Small intestine (tissue), 7 donors: ENCODE data around the gene CFAP221. TPM values are rescaled to one million over a fixed set of nuclear protein-coding genes. Genes with fewer than 3 reads are reported as not detected.
"Not testable (repeated sequence)": the region's sequence is repeated elsewhere in the genome, so short reads cannot be mapped to it uniquely, and the experiment has no call there.

Source experiments
- DNase-seq, 2 donors: peaks; one replicate each; pipeline versions ENCODE4 v3.0.0 to v3.0.0-alpha.2; 2013
- FAIRE-seq: peaks from 2 replicates; lab custom pipeline; 2012; peaks lifted over from hg19 to GRCh38; lab: Jason Lieb, UNC
- H3K27ac ChIP-seq, 3 donors: one replicate each; pipeline ENCODE4 v1.5.1; 2013; ENCODE audit warnings: low read length in 2 of 3, mild to moderate bottlenecking in 2 of 3, control low read depth in 1 of 3, inconsistent platforms in 1 of 3, low read depth in 1 of 3, moderate library complexity in 1 of 3
- H3K27me3 ChIP-seq, 3 donors: one replicate each; pipeline ENCODE4 v1.6.1; 2013; ENCODE audit warnings: low read length in 3 of 3, inconsistent platforms in 1 of 3; ENCODE audit not compliant: control insufficient read depth in 3 of 3, insufficient read depth in 3 of 3
- H3K36me3 ChIP-seq, 3 donors: one replicate each; pipeline ENCODE4 v1.6.1; 2013; ENCODE audit warnings: low read length in 3 of 3, inconsistent platforms in 1 of 3, low read depth in 1 of 3, mild to moderate bottlenecking in 1 of 3, moderate library complexity in 1 of 3; ENCODE audit not compliant: control insufficient read depth in 3 of 3, insufficient read depth in 2 of 3
- H3K4me1 ChIP-seq, 3 donors: one replicate each; pipeline ENCODE4 v1.6.1; 2013; ENCODE audit warnings: low read length in 2 of 3, inconsistent platforms in 1 of 3, low read depth in 1 of 3, mild to moderate bottlenecking in 1 of 3, moderate library complexity in 1 of 3; ENCODE audit not compliant: control insufficient read depth in 3 of 3, insufficient read depth in 2 of 3
- H3K4me3 ChIP-seq, 3 donors: one replicate each; pipeline ENCODE4 v1.5.1; 2013; ENCODE audit warnings: low read length in 3 of 3, control low read depth in 1 of 3, inconsistent platforms in 1 of 3, low read depth in 1 of 3, mild to moderate bottlenecking in 1 of 3, moderate library complexity in 1 of 3
- H3K9me3 ChIP-seq, 2 donors: one replicate each; pipeline ENCODE4 v1.6.1; 2013; ENCODE audit warnings: low read depth in 1 of 2, low read length in 1 of 2; ENCODE audit not compliant: control insufficient read depth in 2 of 2, insufficient read depth in 1 of 2
- WGBS, 3 donors: extraction: QIAGEN DNeasy Blood & Tissue Kit; methylation state at CpG; one replicate each; pipeline ENCODE4 v1.1.7; 2013; 5-methylcytosine and 5-hydroxymethylcytosine counted together
- polyA plus RNA-seq, 4 donors: library from polyadenylated mRNA; stranded (reverse) in 3 of 4; unstranded in 1 of 4; fragments of 200-250 nt in 3 of 4; fragments of 120-200 nt in 1 of 4; gene quantifications; one replicate each; pipeline versions ENCODE4 v1.2.1 to v1.2.3, GENCODE V29; 2013
- donor health status: healthy with polysubstance abuse.
- donor health status: control.
- donor health status: control.
- donor health status: Bipolar disorder and iron deficiency.
- donor health status: healthy.

CFAP221 gene
- polyA plus RNA-seq, 4 donors = 2.2 to 19.4 (median 6.6) TPM

GRCh38 chr2:119617455-119617854 is 73.2 kb downstream of the CFAP221 start:
- FAIRE-seq = no peak
- 84 to 93% (median 92%) methylated on average over 2 of the region's 2 CpGs for WGBS, 3 donors

DNA sequence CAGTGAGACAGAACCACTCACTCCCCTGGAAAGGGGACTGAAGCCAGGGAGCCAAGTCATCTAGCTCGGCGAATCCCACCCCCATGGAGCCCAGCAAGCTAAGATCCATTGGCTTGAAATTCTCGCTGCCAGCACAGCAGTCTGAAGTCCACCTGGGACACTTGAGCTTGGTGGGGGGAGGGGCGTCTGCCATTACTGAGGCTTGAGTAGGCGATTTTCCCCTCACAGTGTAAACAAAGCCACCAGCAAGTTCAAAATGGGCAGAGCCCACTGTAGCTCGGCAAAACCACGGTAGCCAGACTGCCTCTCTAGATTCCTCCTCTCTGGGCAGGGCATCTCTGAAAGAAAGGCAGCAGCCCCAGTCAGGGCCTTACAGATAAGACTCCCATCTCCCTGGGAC is 74.5 kb downstream of the CFAP221 start:
- H3K4me3 ChIP-seq, H3K27me3 ChIP-seq, DNase-seq, H3K4me1 ChIP-seq, FAIRE-seq, H3K27ac ChIP-seq: not testable (repeated sequence)
- Histone ChIP-seq H3K36me3 (peaks cover 0 to 26% (median 0%) of the 10 kb centered on the region in 3 donors), H3K9me3 (peaks cover 0 to 37% of the 10 kb centered on the region in 2 donors)
- WGBS, 3 donors = 71 to 85% (median 73%) methylated on average over 7 of the region's 7 CpGs

More at GRCh38 chr2:119617455-119617854, 73.2 kb downstream of the CFAP221 start:
- Histone ChIP-seq H3K4me1 (no peaks in the 10 kb centered on the region), H3K27ac (no peak overlapping the region), H3K36me3 (peaks cover 0 to 26% (median 0%) of the 10 kb centered on the region in 3 donors), H3K27me3 (peaks cover 0 to 4% (median 0%) of the 10 kb centered on the region in 3 donors), H3K4me3 (no peak overlapping the region), H3K9me3 (peaks cover 0 to 45% of the 10 kb centered on the region in 2 donors)
- DNase-seq = no peak

DNA sequence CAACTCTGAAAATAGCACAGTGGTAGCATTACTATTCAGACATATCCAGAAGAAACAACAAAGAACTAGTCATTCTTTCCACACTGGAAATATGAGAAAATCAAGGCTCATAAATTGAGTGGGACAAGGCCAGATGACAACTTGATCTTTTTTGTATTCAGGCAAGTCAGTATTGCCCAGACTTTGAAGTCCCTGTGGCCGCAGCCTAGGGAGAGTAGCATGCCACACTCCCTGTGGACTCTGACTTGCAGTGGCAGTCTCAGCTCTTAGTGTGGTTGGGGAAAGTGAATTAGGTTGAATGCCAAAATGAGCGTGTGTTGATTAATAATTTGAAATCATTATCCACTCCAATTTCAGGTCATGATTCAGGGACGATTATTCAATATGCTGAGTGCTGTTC is 81.0 kb downstream of the CFAP221 start:
- peaks cover 0 to 11% of the 10 kb centered on the region in 2 donors for H3K9me3 ChIP-seq
- H3K36me3 ChIP-seq = peaks cover 0 to 17% (median 0%) of the 10 kb centered on the region in 3 donors
- H3K27ac ChIP-seq = no peak overlapping the region
- FAIRE-seq (no peak), DNase-seq (no peak)
- H3K4me1 ChIP-seq = no peaks in the 10 kb centered on the region
- H3K4me3 ChIP-seq = no peak overlapping the region
- WGBS, 3 donors = 93 to 96% (median 94%) methylated on average over 3 of the region's 3 CpGs
- no peaks in the 10 kb centered on the region for H3K27me3 ChIP-seq

DNA sequence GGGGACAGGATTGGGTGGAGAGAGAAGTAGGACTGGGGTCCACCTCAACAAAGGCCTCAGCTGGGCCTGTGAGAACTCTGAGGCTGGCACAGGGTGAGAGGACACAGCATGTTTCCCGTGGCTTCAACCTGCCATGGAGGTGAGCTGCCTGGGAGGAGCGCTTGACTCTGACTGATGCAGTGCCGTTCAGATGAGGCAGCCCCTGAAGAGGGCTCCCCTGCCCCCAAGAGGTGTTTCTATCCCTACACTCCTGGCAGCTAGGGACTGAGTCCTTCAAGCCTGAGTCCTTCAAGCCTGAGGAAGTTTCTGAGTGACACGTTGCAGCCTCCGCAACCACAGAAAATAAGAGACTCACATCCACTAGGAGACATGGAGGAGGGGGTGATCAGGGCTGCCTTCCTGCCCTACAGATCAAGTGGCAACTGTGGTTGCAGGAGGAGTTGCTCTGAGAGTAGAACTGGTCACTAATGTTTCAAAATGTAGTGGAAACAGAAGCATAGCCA is 85.1 kb downstream of the CFAP221 start:
- no peak for FAIRE-seq

GRCh38 chr2:119630121-119630520 is 85.9 kb downstream of the CFAP221 start:
- Histone ChIP-seq H3K27ac (no peak overlapping the region), H3K36me3 (peaks cover 0 to 29% (median 0%) of the 10 kb centered on the region in 3 donors), H3K4me3 (no peak overlapping the region), H3K9me3 (peaks cover 0 to 2% of the 10 kb centered on the region in 2 donors), H3K4me1 (no peaks in the 10 kb centered on the region), H3K27me3 (no peaks in the 10 kb centered on the region)
- WGBS, 3 donors = 85 to 94% (median 87%) methylated on average over 4 of the region's 4 CpGs
- FAIRE-seq = no peak
- DNase-seq = no peak

More for the DNA sequence above, 85.1 kb downstream of the CFAP221 start:
- no peaks in the 10 kb centered on the region for H3K4me1 ChIP-seq
- H3K27ac ChIP-seq = no peak overlapping the region
- DNase-seq = no peak
- peaks cover 0 to 5% of the 10 kb centered on the region in 2 donors for H3K9me3 ChIP-seq
- H3K27me3 ChIP-seq = no peaks in the 10 kb centered on the region
- 82 to 93% (median 91%) methylated on average over 5 of the region's 5 CpGs for WGBS, 3 donors
- peaks cover 0 to 29% (median 0%) of the 10 kb centered on the region in 3 donors for H3K36me3 ChIP-seq
- no peak overlapping the region for H3K4me3 ChIP-seq

- Histone ChIP-seq H3K36me3 (peaks cover 0 to 16% (median 2%) of the 10 kb centered on the region in 3 donors), H3K27ac (no peak overlapping the region), H3K9me3 (peaks cover 0 to 2% of the 10 kb centered on the region in 2 donors), H3K4me3 (no peak overlapping the region), H3K4me1 (no peaks in the 10 kb centered on the region), H3K27me3 (no peaks in the 10 kb centered on the region)
- DNase-seq (no peak), FAIRE-seq (no peak)
- 49 to 64% (median 61%) methylated on average over 5 of the region's 5 CpGs for WGBS, 3 donors
These were observed 93.1 kb downstream of the CFAP221 start for GRCh38 chr2:119637371-119637770.

- Histone ChIP-seq H3K4me3 (no peak overlapping the region), H3K36me3 (peaks cover 0 to 16% (median 2%) of the 10 kb centered on the region in 3 donors), H3K9me3 (peaks cover 0 to 2% of the 10 kb centered on the region in 2 donors), H3K27me3 (no peaks in the 10 kb centered on the region), H3K4me1 (no peaks in the 10 kb centered on the region), H3K27ac (no peak overlapping the region)
- FAIRE-seq (no peak), DNase-seq (no peak)
- 74 to 77% (median 76%) methylated on average over 12 of the region's 12 CpGs for WGBS, 3 donors
These were observed 94.0 kb downstream of the CFAP221 start for GRCh38 chr2:119638246-119638645.

GRCh38 chr2:119638685-119639554 is 94.7 kb downstream of the CFAP221 start:
- H3K4me3 ChIP-seq = no peak overlapping the region
- H3K27me3 ChIP-seq = no peaks in the 10 kb centered on the region
- DNase-seq (no peak), FAIRE-seq (no peak)
- H3K9me3 ChIP-seq = peaks cover 0 to 2% of the 10 kb centered on the region in 2 donors
- no peak overlapping the region for H3K27ac ChIP-seq
- no peaks in the 10 kb centered on the region for H3K4me1 ChIP-seq
- peaks cover 0 to 14% (median 2%) of the 10 kb centered on the region in 3 donors for H3K36me3 ChIP-seq
- 57 to 80% (median 74%) methylated on average over 19 of the region's 19 CpGs for WGBS, 3 donors
